Duodenal mucosa (tissue), 2 donors: ENCODE measurements around the gene LEUTX.
A peak's percentile ranks its signal among the peaks of the same experiment; 100 is the strongest.

ENCODE experiments used
- H3K27ac ChIP-seq: one replicate; pipeline ENCODE4 v1.7.0; 2013; ENCODE audit warnings: low read depth, low read length
- H3K27me3 ChIP-seq, 2 donors: one replicate each; pipeline ENCODE4 v1.7.0; 2013; ENCODE audit warnings: low read length in 2 of 2, control low read depth in 1 of 2; ENCODE audit not compliant: insufficient read depth in 2 of 2, control insufficient read depth in 1 of 2
- H3K36me3 ChIP-seq, 2 donors: one replicate each; pipeline ENCODE4 v1.7.0; 2013; ENCODE audit warnings: low read length in 2 of 2, control low read depth in 1 of 2; ENCODE audit not compliant: insufficient read depth in 2 of 2, control insufficient read depth in 1 of 2
- H3K4me1 ChIP-seq, 2 donors: one replicate each; pipeline ENCODE4 v1.7.0; 2013; ENCODE audit warnings: low read length in 2 of 2, control low read depth in 1 of 2; ENCODE audit not compliant: insufficient read depth in 2 of 2, control insufficient read depth in 1 of 2
- H3K4me3 ChIP-seq, 2 donors: one replicate each; pipeline ENCODE4 v1.7.0; 2013; ENCODE audit warnings: low read length in 2 of 2, low read depth in 1 of 2
- H3K9ac ChIP-seq, 2 donors: one replicate each; pipeline ENCODE4 v1.7.0; 2013; ENCODE audit warnings: low read length in 2 of 2, low read depth in 1 of 2
- H3K9me3 ChIP-seq, 2 donors: one replicate each; pipeline ENCODE4 v1.7.0; 2013; ENCODE audit warnings: low read length in 2 of 2, control low read depth in 1 of 2; ENCODE audit not compliant: control insufficient read depth in 1 of 2

LEUTX gene

GRCh38 chr19:39828015-39828653 lies 49.5 kb downstream of the LEUTX start:
- no peaks in the 10 kb centered on the region for H3K9me3 ChIP-seq
- no peak overlapping the region for H3K9ac ChIP-seq
- peaks cover 18 to 43% of the 10 kb centered on the region in 2 donors for H3K36me3 ChIP-seq
- no peaks in the 10 kb centered on the region for H3K27me3 ChIP-seq
- H3K4me1 ChIP-seq: peaks cover 21 to 27% of the 10 kb centered on the region in 2 donors
- H3K4me3 ChIP-seq: no peak overlapping the region
- H3K27ac ChIP-seq: no peak overlapping the region

DNA sequence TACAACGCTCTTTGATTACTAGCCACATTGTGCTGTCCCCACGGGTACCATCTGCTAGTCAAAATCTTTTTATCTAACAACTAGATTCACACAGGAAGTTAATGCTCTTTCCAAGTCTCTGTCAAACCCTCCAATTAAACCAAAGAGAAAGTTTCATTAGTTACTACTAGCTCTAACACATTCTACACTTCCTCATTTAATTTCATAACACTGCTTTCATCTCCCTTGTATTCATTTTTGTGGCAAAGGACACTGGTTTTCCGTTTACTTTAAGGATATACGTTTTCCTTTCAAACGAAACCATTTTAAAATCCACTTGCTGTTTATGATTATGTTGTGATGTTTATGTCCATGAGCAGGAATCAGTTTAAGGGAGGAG lies 50.0 kb downstream of the LEUTX start:
- no peak overlapping the region for H3K9ac ChIP-seq
- H3K4me1 ChIP-seq: peaks cover 18 to 23% of the 10 kb centered on the region in 2 donors
- H3K27ac ChIP-seq: no peak overlapping the region
- H3K27me3 ChIP-seq: no peaks in the 10 kb centered on the region
- no peaks in the 10 kb centered on the region for H3K9me3 ChIP-seq
- no peak overlapping the region for H3K4me3 ChIP-seq
- H3K36me3 ChIP-seq: peaks cover 18 to 43% of the 10 kb centered on the region in 2 donors

DNA sequence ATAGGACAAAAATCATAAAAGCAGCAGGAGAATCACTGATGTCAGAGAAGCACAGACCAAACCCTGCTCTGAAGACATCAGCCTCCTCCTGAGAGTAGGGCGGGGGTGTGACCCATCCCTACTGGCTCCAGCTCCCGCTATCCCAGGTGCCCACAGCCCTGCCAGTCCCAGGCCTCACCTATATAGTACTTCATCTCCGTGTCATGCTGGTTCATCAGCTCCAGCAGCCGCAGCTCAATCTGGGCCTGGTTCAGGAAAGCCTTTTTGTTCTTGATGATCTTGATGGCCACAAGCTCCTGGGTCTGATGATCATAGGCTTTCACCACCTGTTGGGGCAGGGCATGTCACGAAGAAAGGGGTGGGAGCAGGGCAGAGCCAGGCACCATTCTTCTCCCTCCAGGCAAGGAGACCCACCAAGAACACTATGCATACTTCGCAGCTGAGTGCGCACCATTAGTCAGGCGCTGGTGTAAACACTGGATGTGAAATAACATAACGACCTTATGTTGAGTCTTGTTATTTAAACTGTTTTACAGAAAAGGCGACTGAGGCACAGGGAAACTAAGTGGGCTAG lies 51.1 kb downstream of the LEUTX start:
- H3K27ac ChIP-seq: no peak overlapping the region
- H3K27me3 ChIP-seq: no peaks in the 10 kb centered on the region
- no peak overlapping the region for H3K4me3 ChIP-seq
- H3K36me3 ChIP-seq: peaks cover 18 to 49% of the 10 kb centered on the region in 2 donors
- H3K9me3 ChIP-seq: no peaks in the 10 kb centered on the region
- H3K9ac ChIP-seq: no peak overlapping the region
- peaks cover 19 to 23% of the 10 kb centered on the region in 2 donors for H3K4me1 ChIP-seq

DNA sequence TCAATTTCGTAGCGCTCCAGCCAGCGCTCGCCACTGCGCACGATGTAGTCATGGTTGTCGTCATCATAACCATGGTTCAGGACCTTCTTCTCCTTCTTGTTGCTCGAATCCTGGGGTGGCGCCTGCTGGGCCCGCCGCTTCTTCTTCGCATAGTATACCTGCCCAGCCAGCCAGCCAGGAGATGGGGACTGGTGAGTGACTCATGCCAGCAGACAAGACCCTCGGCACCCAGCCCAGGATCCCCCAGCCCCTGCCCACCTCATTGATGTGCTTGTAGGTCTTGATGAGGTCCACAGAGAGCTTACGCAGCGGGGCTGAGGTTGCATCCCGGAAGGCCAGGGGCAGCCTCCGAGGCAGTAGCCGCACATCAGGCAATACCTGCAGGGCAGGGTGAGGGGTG lies 51.8 kb downstream of the LEUTX start:
- H3K27me3 ChIP-seq: no peaks in the 10 kb centered on the region
- H3K27ac ChIP-seq: no peak overlapping the region
- H3K9ac ChIP-seq: no peak overlapping the region
- H3K9me3 ChIP-seq: no peaks in the 10 kb centered on the region
- H3K4me3 ChIP-seq: no peak overlapping the region
- H3K4me1 ChIP-seq: peaks cover 14 to 18% of the 10 kb centered on the region in 2 donors
- peaks cover 18 to 52% of the 10 kb centered on the region in 2 donors for H3K36me3 ChIP-seq

DNA sequence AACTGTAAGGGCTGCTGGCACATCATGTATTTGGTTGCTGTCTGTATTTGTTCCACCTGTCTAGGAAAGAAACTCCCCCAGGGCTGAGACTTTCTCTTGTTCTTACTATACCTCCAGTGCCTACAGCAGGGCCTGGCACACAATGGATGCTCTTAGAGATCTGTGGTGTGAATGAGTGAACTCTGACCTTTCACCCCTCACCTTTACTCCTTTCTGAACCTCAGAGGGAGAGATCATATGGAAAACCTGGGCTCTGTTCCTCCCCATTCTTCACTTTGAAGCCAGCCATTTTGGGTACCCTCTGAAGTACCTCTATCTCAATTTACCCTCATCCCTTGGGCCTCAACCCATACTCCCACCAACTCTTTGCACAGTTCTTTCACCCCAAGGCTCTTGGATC lies 52.2 kb downstream of the LEUTX start:
- H3K36me3 ChIP-seq: peaks cover 18 to 52% of the 10 kb centered on the region in 2 donors
- H3K9ac ChIP-seq: no peak overlapping the region
- H3K27ac ChIP-seq: no peak overlapping the region
- no peaks in the 10 kb centered on the region for H3K27me3 ChIP-seq
- no peak overlapping the region for H3K4me3 ChIP-seq
- peaks cover 14 to 18% of the 10 kb centered on the region in 2 donors for H3K4me1 ChIP-seq
- H3K9me3 ChIP-seq: no peaks in the 10 kb centered on the region

DNA sequence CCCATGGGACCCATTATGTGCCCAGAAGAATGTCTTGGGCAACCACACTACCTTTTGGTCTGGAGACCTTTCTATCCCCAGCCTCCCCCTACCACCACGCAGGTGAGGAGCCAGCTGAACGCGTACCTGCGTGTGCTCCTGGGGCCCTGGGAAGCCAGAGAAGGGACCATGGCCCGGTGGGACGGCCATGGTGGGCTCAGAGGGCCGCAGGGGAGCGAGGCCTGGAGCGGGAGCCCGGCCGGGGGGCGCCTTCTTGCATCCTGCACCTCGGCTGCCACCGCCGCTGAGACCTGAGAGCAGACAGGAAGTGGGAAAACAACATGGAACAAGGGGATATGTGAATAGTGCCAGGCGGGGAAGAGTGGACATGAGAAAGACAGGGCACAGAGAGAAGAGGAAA lies 53.0 kb downstream of the LEUTX start:
- Histone ChIP-seq H3K4me1 (peaks cover 14 to 18% of the 10 kb centered on the region in 2 donors), H3K9me3 (no peaks in the 10 kb centered on the region), H3K36me3 (peaks cover 23 to 56% of the 10 kb centered on the region in 2 donors), H3K4me3 (no peak overlapping the region), H3K27ac (no peak overlapping the region), H3K27me3 (no peaks in the 10 kb centered on the region), H3K9ac (no peak overlapping the region)

DNA sequence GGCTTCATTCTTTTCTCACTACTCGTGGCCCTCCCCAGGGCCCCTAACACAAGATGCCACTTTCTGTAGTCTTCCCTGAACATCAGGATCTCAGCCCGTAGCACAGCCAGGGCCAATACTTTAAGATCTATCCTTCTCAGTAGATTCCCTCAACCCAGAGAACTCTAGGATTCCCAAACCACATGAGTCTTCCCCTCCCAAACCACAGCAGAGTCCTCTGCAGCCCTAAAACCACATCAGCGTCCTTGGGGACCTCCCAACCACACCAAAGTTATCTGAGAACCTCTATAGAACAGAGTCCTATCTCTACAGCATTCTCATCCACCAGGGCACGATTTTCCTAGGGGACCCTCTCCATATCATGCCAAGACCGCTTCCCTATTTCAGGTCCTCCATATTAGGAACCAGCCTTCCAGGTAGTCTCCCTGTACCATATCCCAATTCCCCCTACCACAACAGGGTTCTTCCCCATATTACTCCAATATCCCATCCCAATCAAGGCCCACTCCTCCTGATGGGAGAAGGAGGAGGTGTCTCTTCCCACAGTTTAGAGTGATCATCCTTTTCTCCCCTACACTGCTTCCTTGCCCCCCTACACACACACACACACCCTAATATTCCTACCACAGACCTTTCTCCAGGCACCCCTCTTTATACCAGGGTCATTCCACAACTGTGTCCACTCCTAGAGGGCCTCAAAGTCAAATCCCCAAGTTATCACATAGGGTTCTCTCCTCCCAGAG lies 53.9 kb downstream of the LEUTX start:
- Histone ChIP-seq H3K4me3 (peak overlapping the region; percentile 80 to 83), H3K27me3 (no peaks in the 10 kb centered on the region), H3K9me3 (no peaks in the 10 kb centered on the region), H3K9ac (peak overlapping the region; percentile 65 to 68), H3K4me1 (peaks cover 14 to 18% of the 10 kb centered on the region in 2 donors), H3K36me3 (peaks cover 26 to 56% of the 10 kb centered on the region in 2 donors), H3K27ac (no peak overlapping the region)

GRCh38 chr19:39833160-39833463 lies 54.5 kb downstream of the LEUTX start:
- H3K27ac ChIP-seq: peak overlapping the region; percentile 68
- H3K27me3 ChIP-seq: no peaks in the 10 kb centered on the region
- H3K4me3 ChIP-seq: peak overlapping the region; percentile 80 to 83
- no peaks in the 10 kb centered on the region for H3K9me3 ChIP-seq
- H3K4me1 ChIP-seq: peaks cover 14 to 18% of the 10 kb centered on the region in 2 donors
- peaks cover 28 to 56% of the 10 kb centered on the region in 2 donors for H3K36me3 ChIP-seq
- peak overlapping the region; percentile 65 to 68 for H3K9ac ChIP-seq

DNA sequence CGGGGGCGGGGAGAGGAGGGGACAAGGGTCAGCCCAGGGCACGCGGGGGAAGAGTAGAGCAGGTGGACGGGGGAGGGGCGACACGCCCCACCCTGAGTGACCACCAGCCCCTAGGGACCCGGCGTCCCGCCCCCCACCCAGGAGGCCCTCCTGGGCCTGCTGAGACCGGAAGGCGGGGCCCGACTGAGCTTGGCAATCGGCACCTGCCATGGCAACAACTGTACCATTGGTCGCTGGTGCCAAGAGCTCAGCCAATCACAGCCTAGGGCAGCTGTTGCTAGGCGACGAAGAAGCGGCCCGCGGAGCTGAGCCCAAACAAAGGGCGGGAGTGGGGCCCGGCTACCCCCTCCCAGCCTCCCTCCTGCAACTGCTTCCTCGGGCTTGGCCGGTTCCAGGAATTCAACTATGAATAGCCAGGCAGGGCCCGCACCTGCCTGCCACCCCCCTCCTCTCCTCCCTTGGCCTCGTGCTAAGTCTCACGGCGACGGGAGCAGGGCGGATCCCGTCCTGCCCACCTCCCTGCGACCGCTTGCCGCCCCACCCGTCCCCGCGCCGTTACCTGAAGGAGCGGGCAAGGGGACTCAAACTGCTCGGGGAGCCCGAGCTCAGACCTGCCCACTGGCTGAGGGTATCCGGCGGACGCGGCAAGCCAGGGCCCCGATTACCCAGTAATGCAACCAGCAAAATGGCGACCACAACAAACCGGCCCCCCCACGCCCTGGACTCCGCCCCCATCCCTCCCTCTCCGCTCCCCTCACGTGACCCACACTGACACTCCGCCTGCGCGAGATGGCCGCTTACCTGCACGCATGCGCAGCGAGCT lies 55.0 kb downstream of the LEUTX start, which contains the start of gene DYRK1B:
TSS of gene DYRK1B (minus strand) at position 699 of the 823 bp plus-strand sequence. CDS start 2,295 bp downstream, outside the sequence.
- Histone ChIP-seq H3K27ac (peak within 1 kb of the TSS; percentile 80), H3K4me3 (peak within 1 kb of the TSS; percentile 80 to 83), H3K9ac (peak within 1 kb of the TSS; percentile 65 to 71), H3K27me3 (no peaks in the 10 kb centered on the region), H3K4me1 (peaks cover 14 to 18% of the 10 kb centered on the region in 2 donors), H3K36me3 (peaks cover 23 to 55% of the 10 kb centered on the region in 2 donors), H3K9me3 (no peaks in the 10 kb centered on the region)
